ENCODE measurements around the gene PRRT2. TPM values are rescaled to one million over a fixed set of nuclear protein-coding genes. Genes with fewer than 3 reads are reported as not detected.

The PRRT2 gene
- total RNA-seq, 2 experiments from 2014 or later: 0.09 to 3.4 TPM

DNA sequence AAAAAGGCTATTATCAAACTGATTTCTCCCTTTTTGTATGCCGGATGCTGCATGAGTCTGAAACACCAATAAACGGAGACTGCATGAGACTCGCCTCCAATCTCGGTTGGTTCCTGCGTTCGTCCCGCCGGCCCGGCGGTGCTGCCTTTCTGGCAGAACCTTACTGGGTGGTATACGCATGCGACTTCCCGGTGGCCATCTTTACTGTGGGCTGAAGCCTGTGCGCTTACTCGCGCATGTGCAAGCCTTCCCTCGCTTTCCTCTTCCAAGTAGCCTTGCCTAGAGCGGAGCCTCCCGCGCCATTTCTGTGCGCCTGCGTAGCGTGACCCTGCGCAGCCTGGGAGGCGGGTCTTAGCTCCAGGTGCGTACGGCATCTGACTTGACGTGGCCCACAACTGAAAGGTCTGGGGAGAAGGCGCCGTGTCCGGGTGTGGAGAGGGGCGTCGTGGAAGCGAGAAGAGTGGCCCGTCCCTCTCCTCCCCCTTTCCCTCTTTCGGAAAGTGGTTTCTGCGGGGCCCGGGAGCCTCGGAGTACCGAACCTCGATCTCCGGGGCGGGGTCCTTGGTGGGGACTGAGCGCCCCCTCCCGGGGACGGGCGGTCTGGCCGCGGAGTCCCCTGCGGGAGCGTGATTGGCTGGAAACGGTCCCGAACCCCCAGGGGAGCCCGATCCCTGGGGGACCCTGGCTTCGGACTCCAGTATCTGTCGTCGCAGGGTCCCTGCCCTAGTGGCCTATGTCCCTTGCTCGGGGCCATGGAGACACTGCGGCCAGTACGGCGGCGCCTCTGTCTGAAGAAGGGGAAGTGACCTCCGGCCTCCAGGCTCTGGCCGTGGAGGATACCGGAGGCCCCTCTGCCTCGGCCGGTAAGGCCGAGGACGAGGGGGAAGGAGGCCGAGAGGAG, 4.0 kb downstream of the PRRT2 start, which contains the start of gene PAGR1:
TSS of gene PAGR1 (plus strand) at position 360 of the 901 bp plus-strand sequence. CDS start at position 734, 374 bp downstream.
- Histone ChIP-seq H2AFZ (ENCODE audit: low read length) (peak within 1 kb of the TSS; percentile 52), H3K9me3 (ENCODE audit: low read length) (no peaks in the 10 kb centered on the region), H3K9me2 (ENCODE audit: insufficient read depth, low read length) (no peaks in the 10 kb centered on the region), H3K27ac (ENCODE audit: low read depth, low read length, poor library complexity, severe bottlenecking) (peak within 1 kb of the TSS; percentile 72), H3K4me1 (ENCODE audit: insufficient read depth, low read length, poor library complexity, severe bottlenecking) (peaks cover 56% of the 10 kb centered on the region), H3K4me3 (ENCODE audit: low read depth, low read length, poor library complexity, severe bottlenecking) (peak within 1 kb of the TSS; percentile 89), H3K79me2 (ENCODE audit: insufficient read depth, low read depth, low read length) (peaks cover 21% of the 10 kb centered on the region; the same call in 1 of the 2 replicates), H3K36me3 (ENCODE audit: insufficient read depth, low read length) (peaks cover 37% of the 10 kb centered on the region), H3K4me2 (ENCODE audit: low read length) (peak within 1 kb of the TSS; percentile 88), H4K20me1 (ENCODE audit: insufficient read depth, low read length) (0 out of 2 replicates have a peak, but pooled peaks cover 4% of the 10 kb centered on the region)
- BruUV-seq (replicated peaks): TSS peak; percentile 73
- TF ChIP-seq EZH2phosphoT487 (IDR thresholded peaks at IDR 0.05; ENCODE audit: borderline replicate concordance, low read depth, low read length): no peak
- peak; percentile 87 for TF ChIP-seq CTCF (conservative IDR thresholded peaks at IDR 0.05; ENCODE audit: low read length)
- POLR2A ChIA-PET: interaction anchor here (0.6 to 1.1 kb wide), 5 partner anchors 12 to 145 kb away, joined by 3 to 5 read pairs (median 3); no protein-coding TSS in a partner anchor
- CTCF ChIA-PET (ENCODE audit: unreplicated experiment): interaction anchor here (0.5 to 1.0 kb wide), 4 partner anchors 12 to 264 kb away, joined by 3 to 4 read pairs (median 4); partner anchors contain the start of gene KIF22
- DNase-seq (ENCODE audit: low spot score): peak; percentile 100
- intact Hi-C loops (cut with micrococcal nuclease; ENCODE audit: unreplicated experiment): loop anchor here (1.0 to 5.0 kb wide), 2 partner anchors 26 to 156 kb away; partner anchors contain the start of genes KIF22 and TAOK2

- H3K4me1 ChIP-seq (ENCODE audit: insufficient read depth, low read length, poor library complexity, severe bottlenecking): peaks cover 56% of the 10 kb centered on the region
These were observed 4.9 kb downstream of the PRRT2 start for GRCh38 chr16:29816694-29817441.

More at GRCh38 chr16:29816694-29817441, 4.9 kb downstream of the PRRT2 start:
- H3K36me3 ChIP-seq (ENCODE audit: insufficient read depth, low read length): peaks cover 38% of the 10 kb centered on the region
- 0 out of 2 replicates have a peak, but pooled peaks cover 4% of the 10 kb centered on the region for H4K20me1 ChIP-seq (ENCODE audit: insufficient read depth, low read length)
- BruUV-seq (replicated peaks): no TSS peak
- H3K4me2 ChIP-seq (ENCODE audit: low read length): peak overlapping the region; percentile 88
- TF ChIP-seq EZH2phosphoT487 (IDR thresholded peaks at IDR 0.05; ENCODE audit: borderline replicate concordance, low read depth, low read length) (no peak), CTCF (conservative IDR thresholded peaks at IDR 0.05; ENCODE audit: low read length) (peak; percentile 40; the same call in 1 of the 2 replicates)
- peak overlapping the region; percentile 72 for H3K27ac ChIP-seq (ENCODE audit: low read depth, low read length, poor library complexity, severe bottlenecking)
- no peaks in the 10 kb centered on the region for H3K9me3 ChIP-seq (ENCODE audit: low read length)
- H3K79me2 ChIP-seq (ENCODE audit: insufficient read depth, low read depth, low read length): peaks cover 21% of the 10 kb centered on the region; the same call in 1 of the 2 replicates
- ChIA-PET POLR2A (interaction anchor here (0.5 to 0.7 kb wide), 3 partner anchors 21 to 125 kb away, joined by 3 to 5 read pairs (median 3); no protein-coding TSS in a partner anchor), CTCF (ENCODE audit: unreplicated experiment) (interaction anchor here (0.6 kb wide), 1 partner anchor 312 kb away, joined by 3 read pairs; no protein-coding TSS in a partner anchor)
- H3K9me2 ChIP-seq (ENCODE audit: insufficient read depth, low read length): no peaks in the 10 kb centered on the region
- H2AFZ ChIP-seq (ENCODE audit: low read length): peak overlapping the region; percentile 46; the same call in 1 of the 2 replicates
- intact Hi-C loops (cut with micrococcal nuclease; ENCODE audit: unreplicated experiment): loop anchor here (1.0 to 5.0 kb wide), 2 partner anchors 27 to 155 kb away; partner anchors contain the start of genes KIF22 and TAOK2
- H3K4me3 ChIP-seq (ENCODE audit: low read depth, low read length, poor library complexity, severe bottlenecking): peak overlapping the region; percentile 89
- peak; percentile 80 for DNase-seq (ENCODE audit: low spot score)

Data from OCI-LY7 (cell line).